GM19023 (cell line): Measurements from ENCODE around the gene USP5.

Source experiments
- ATAC-seq: cut with Tn5 transposase; IDR thresholded peaks from one replicate; pipeline ENCODE4 v1.9.1; 2021; ENCODE audit warnings: mild to moderate bottlenecking, moderate library complexity; ENCODE audit not compliant: unreplicated experiment

Gene USP5

GRCh38 chr12:6851921-6852650 lies at the start of gene USP5:
TSS of gene USP5 (plus strand) at chr12:6852150. CDS start at chr12:6852180, 30 bp downstream.
- ATAC-seq = peak; percentile 76

GRCh38 chr12:6807170-6807569 lies 44.8 kb upstream of the USP5 start:
- ATAC-seq = no peak

- ATAC-seq = no peak
Observed at GRCh38 chr12:6809056-6809455, 42.9 kb upstream of the USP5 start.

- no peak for ATAC-seq
Observed at GRCh38 chr12:6810758-6811157, 41.2 kb upstream of the USP5 start.

- ATAC-seq = no peak
Observed at GRCh38 chr12:6813363-6813762, 38.6 kb upstream of the USP5 start.

- no peak for ATAC-seq
Observed at GRCh38 chr12:6816598-6816997, 35.4 kb upstream of the USP5 start.

- no peak for ATAC-seq
Observed at GRCh38 chr12:6817098-6817497, 34.9 kb upstream of the USP5 start.

- no peak for ATAC-seq
Observed at GRCh38 chr12:6817662-6818157, 34.2 kb upstream of the USP5 start.

GRCh38 chr12:6818222-6818621 lies 33.7 kb upstream of the USP5 start:
- no peak for ATAC-seq

- ATAC-seq = no peak
Observed at GRCh38 chr12:6818645-6819044, 33.3 kb upstream of the USP5 start.

GRCh38 chr12:6819106-6820030 lies 32.6 kb upstream of the USP5 start:
- ATAC-seq = no peak

- ATAC-seq = no peak
Observed at GRCh38 chr12:6820166-6820565, 31.8 kb upstream of the USP5 start.

GRCh38 chr12:6821591-6822425 lies 30.1 kb upstream of the USP5 start, which contains the start of gene GPR162:
TSS of gene GPR162 (plus strand) at chr12:6821821. CDS start at chr12:6823899, 2,078 bp downstream.
- no peak for ATAC-seq

GRCh38 chr12:6822426-6823135 lies 29.4 kb upstream of the USP5 start:
- ATAC-seq = no peak

- ATAC-seq = no peak
Observed at GRCh38 chr12:6823182-6824084, 28.5 kb upstream of the USP5 start.

GRCh38 chr12:6824085-6824775 lies 27.7 kb upstream of the USP5 start:
- no peak for ATAC-seq

GRCh38 chr12:6824901-6825381 lies 27.0 kb upstream of the USP5 start:
- ATAC-seq = no peak

GRCh38 chr12:6825398-6826124 lies 26.4 kb upstream of the USP5 start:
- ATAC-seq = no peak
